ENCODE data around the gene PXT1. TPM values are rescaled to one million over a fixed set of nuclear protein-coding genes. Genes with fewer than 3 reads are reported as not detected.
A peak's percentile ranks its signal among the peaks of the same experiment; 100 is the strongest.

PXT1 gene
- total RNA-seq, 3 donors from 2014 or later = 0.15 TPM; not detected in 2

- intact Hi-C loops (cut with DNase I; ENCODE audit: low total_unique reads) = loop anchor here (1.0 kb wide), 1 partner anchor 26 kb away; no protein-coding TSS in a partner anchor
- Histone ChIP-seq H3K4me1 (no peaks in the 10 kb centered on the region), H3K27me3 (no peaks in the 10 kb centered on the region), H3K4me3 (no peak overlapping the region), H3K9me3 (no peaks in the 10 kb centered on the region), H3K27ac (no peak overlapping the region), H3K36me3 (no peaks in the 10 kb centered on the region)
- no peak for TF ChIP-seq CTCF (IDR thresholded peaks at IDR 0.05)
- no peak for TF ChIP-seq POLR2AphosphoS5 (IDR thresholded peaks at IDR 0.05)
- DNase-seq (ENCODE audit: low spot score in 2 of 2) = no peak
Measured at GRCh38 chr6:36392621-36393020, 50.0 kb downstream of the PXT1 start.

- no peak for DNase-seq (ENCODE audit: low spot score in 2 of 2)
- intact Hi-C loops (cut with DNase I; ENCODE audit: low total_unique reads) = no loop called here
- H3K9me3 ChIP-seq = no peaks in the 10 kb centered on the region
Measured at GRCh38 chr6:36389353-36389752, 53.3 kb downstream of the PXT1 start.

GRCh38 chr6:36387440-36388303, 55.0 kb downstream of the PXT1 start, which contains the start of gene ETV7:
Gene ETV7, minus strand, starts transcription at chr6:36387669. Its CDS starts 128 bp downstream, at chr6:36387541.
- TF ChIP-seq CTCF (IDR thresholded peaks at IDR 0.05) = no peak
- TF ChIP-seq POLR2AphosphoS5 (IDR thresholded peaks at IDR 0.05) = no peak
- TF ChIP-seq POLR2A (IDR thresholded peaks at IDR 0.05) = no peak
- Histone ChIP-seq H3K4me1 (no peaks in the 10 kb centered on the region), H3K27ac (peak within 1 kb of the TSS in 1 of 2 donors; percentile 37), H3K4me3 (peak within 1 kb of the TSS; percentile 62 to 68 (median 64)), H3K36me3 (no peaks in the 10 kb centered on the region), H3K9me3 (no peaks in the 10 kb centered on the region), H3K27me3 (no peaks in the 10 kb centered on the region)
- DNase-seq (ENCODE audit: low spot score in 2 of 2) = no peak
- intact Hi-C loops (cut with DNase I; ENCODE audit: low total_unique reads) = no loop called here

More at GRCh38 chr6:36389353-36389752, 53.3 kb downstream of the PXT1 start:
- no peak overlapping the region for H3K27ac ChIP-seq
- no peaks in the 10 kb centered on the region for H3K36me3 ChIP-seq
- no peaks in the 10 kb centered on the region for H3K27me3 ChIP-seq
- no peak overlapping the region for H3K4me3 ChIP-seq
- H3K4me1 ChIP-seq = no peaks in the 10 kb centered on the region
- no peak for TF ChIP-seq POLR2AphosphoS5 (IDR thresholded peaks at IDR 0.05)
- TF ChIP-seq CTCF (IDR thresholded peaks at IDR 0.05) = no peak
- no peak for TF ChIP-seq POLR2A (IDR thresholded peaks at IDR 0.05)

- no peaks in the 10 kb centered on the region for H3K27me3 ChIP-seq
- no peaks in the 10 kb centered on the region for H3K36me3 ChIP-seq
- TF ChIP-seq CTCF (IDR thresholded peaks at IDR 0.05) (no peak), POLR2AphosphoS5 (IDR thresholded peaks at IDR 0.05) (peak in 1 of 3 donors; percentile 7)
- H3K4me1 ChIP-seq = no peaks in the 10 kb centered on the region
- DNase-seq (ENCODE audit: low spot score in 2 of 2) = peak in 1 of 2 donors; percentile 32
- H3K27ac ChIP-seq = peak overlapping the region in 1 of 2 donors; percentile 37
- intact Hi-C loops (cut with DNase I; ENCODE audit: low total_unique reads) = no loop called here
- peak overlapping the region; percentile 62 to 68 (median 64) for H3K4me3 ChIP-seq
- no peaks in the 10 kb centered on the region for H3K9me3 ChIP-seq
Measured at GRCh38 chr6:36386495-36387439, 55.9 kb downstream of the PXT1 start.

Data from breast epithelium (tissue), 4 donors.